HG02678 (cell line): Measurements from ENCODE around the gene UBE4B.
"Not testable (repeated sequence)": the region's sequence is repeated elsewhere in the genome, so short reads cannot be mapped to it uniquely, and the experiment has no call there.

Source experiments
- ATAC-seq: cut with Tn5 transposase; IDR thresholded peaks from one replicate; pipeline ENCODE4 v1.9.1; 2021; ENCODE audit warnings: mild to moderate bottlenecking, moderate library complexity; ENCODE audit not compliant: unreplicated experiment

Gene UBE4B

DNA sequence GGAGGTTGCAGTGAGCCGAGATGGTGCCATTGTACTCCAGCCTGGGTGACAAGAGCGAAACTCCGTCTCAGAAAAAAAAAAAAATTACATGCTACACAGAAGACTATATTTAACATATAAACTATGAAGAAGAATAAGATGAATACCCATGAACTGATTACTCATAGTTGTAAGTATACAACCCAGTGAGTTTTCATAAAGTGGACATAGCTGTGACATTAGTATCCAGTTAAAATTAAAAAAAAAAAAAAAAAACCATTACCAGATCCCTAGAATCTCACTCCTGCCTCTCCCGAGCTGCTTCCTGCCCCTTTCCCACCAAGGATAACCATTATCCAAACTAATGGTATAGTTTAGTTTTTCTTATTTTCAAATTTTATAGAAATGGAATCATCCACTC, 37.4 kb downstream of the UBE4B start:
- ATAC-seq = no peak

GRCh38 chr1:10071640-10072039, 38.9 kb downstream of the UBE4B start:
- ATAC-seq = no peak

DNA sequence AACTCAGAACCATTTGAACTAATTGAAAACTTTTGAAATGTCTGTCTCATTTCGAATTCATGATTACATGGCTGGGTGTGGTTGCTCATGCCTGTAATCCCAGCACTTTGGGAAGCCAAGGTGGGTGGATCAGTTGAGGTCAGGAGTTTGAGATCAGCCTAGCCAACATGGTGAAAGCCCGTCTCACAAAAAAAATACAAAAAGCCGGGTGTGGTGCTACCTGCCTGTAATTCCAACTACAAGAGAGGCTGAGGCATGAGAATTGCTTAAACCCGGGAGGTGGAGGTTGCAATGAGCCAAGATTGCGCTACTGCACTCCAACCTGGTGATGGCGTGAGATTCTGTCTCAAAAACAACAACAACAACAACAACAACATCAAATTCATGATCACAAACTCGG, 40.6 kb downstream of the UBE4B start:
- not testable (repeated sequence) for ATAC-seq

GRCh38 chr1:10074059-10074851, 41.5 kb downstream of the UBE4B start:
- ATAC-seq = no peak

- no peak for ATAC-seq
Observed at GRCh38 chr1:10074852-10075730, 42.3 kb downstream of the UBE4B start.

GRCh38 chr1:10075732-10076131, 43.0 kb downstream of the UBE4B start:
- no peak for ATAC-seq

GRCh38 chr1:10078494-10078893, 45.7 kb downstream of the UBE4B start:
- ATAC-seq = no peak

DNA sequence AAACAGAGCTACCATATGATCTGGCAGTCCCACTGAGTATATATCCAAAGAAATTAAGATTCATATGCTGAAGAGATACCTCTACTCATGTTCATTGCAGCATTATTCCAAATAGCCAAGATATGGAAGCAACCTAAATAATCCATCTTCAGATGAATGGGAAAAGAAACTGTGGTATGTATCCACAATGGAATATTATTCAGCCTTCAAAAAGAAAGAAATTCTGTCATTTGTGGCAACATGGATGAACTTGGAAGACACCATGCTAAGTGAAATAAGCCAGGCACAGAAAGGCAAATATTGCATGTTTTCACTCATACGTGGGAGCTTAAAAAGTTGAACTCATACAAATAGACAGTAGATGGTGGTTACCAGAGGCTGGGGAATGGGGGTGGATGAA, 47.8 kb downstream of the UBE4B start:
- ATAC-seq = no peak

DNA sequence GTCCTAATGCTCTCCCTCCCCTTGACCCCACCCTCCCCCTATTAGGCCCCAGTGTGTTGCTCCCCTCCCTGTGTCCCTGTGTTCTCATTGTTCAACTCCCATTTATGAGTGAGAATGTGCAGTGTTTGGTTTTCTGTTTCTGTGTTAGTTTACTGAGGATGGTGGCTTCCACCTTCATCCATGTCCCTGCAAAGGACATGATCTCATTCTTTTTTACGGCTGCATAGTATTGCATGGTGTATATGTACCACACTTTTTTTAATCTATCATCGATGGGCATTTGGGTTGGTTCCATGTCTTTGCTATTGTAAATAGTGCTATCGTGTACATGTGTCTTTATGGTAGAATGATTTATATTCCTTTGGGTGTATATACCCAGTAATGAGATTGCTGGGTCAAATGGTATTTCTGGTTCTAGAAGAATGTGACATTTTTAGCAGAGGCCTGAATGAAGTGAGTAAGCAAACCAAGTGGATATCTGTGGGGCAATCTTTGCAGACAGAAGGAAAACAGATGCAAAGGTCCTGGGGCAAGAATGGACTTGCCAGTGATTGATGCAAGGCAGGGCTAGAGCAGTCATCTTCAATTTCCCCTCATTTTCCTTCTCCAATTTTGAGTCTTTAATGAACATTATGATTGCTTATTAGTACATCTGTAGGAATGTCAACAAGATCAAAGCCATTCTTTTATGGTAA, 50.2 kb downstream of the UBE4B start:
- ATAC-seq = no peak

DNA sequence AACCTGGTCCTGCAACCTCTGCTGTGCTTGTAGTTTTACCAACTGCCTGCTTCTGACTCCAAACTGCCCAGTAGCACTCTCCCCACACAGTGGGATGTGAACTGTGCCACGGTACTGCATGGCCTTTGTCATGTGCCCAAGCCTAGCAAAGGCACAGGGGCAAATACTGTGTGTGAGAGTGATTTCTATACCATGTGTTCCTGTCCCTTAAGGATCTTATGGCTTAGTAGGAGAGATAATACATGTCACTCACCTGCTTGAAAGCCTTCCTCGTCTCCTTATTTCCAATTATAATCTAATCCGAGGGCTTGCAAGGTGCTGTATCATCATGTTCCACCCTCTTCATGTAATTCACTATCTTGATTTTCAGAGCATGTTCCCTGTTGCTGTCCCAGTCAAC, 51.3 kb downstream of the UBE4B start:
- ATAC-seq = no peak

GRCh38 chr1:10085076-10085475, 52.3 kb downstream of the UBE4B start:
- no peak for ATAC-seq

DNA sequence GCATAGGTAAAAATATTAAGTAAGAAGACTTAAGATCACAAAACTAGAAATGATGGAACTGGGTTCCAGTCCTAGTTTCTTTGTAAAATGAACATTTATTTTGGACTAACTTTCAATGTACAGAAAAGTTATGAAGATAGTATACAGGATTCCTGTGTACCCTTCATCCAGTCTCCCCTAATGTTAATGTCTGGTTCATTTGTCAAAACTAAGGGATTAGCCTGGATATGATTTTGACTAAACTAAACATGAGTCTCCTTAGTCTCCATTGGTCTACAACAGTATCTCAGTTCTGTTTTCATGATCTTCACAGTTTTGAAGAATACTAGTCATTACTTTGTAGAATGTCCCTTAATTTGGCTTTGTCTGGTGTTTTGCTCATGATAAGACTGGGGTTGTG, 54.5 kb downstream of the UBE4B start:
- no peak for ATAC-seq

DNA sequence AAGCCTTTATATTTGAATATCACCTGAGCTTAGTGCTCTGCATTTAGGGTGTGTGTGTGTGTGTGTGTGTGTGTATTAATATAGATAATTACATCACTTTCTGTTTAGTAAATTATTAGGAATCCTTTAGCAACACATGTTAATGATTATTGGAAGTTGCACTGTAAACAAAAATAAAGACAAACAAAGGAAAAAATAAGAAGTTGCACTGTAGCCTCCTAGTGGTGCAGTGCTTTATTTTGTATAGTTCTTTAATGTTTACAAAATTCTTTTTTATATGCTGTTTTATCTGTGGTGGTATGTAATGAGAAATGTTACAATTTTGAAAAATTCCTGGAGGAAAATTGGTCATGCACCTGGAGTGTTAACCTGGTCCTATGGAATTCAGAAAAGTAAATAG, 69.2 kb downstream of the UBE4B start:
- no peak for ATAC-seq

- ATAC-seq = no peak
Observed at GRCh38 chr1:10103193-10103592, 70.4 kb downstream of the UBE4B start.

DNA sequence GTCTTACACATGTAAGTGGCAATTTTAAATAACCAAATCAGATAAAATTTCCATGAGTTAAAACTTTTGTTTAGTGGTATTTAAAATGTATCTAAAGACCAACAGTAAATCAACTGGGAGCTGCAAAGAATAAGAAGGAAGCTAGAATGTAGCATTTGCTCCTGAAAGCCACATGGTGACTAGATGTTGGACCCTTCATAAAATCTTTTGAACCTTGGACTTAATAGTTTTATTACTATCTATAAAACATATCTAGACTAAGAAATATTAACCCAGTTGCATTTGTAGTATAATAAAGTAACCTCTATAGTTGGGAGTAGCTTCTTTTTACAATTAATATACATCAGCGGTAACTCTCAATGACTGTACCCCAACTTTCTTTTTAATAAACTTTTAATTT, 72.1 kb downstream of the UBE4B start:
- no peak for ATAC-seq

- no peak for ATAC-seq
Observed at GRCh38 chr1:10105484-10105883, 72.7 kb downstream of the UBE4B start.

DNA sequence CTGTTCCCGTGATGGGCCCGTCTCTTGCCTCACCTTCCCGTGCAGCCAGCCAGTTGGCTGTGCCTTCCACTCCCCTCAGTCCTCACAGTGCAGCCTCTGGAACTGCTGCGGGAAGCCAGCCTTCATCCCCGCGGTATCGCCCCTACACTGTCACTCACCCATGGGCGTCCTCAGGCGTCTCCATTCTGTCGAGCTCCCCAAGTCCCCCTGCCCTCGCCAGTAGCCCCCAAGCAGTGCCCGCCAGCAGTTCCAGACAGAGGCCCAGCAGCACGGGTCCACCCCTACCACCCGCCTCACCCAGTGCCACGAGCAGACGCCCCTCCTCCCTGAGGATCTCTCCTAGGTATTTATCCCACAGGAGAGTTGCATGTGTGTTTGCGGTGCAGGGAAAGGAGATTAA, 73.5 kb downstream of the UBE4B start:
- no peak for ATAC-seq

DNA sequence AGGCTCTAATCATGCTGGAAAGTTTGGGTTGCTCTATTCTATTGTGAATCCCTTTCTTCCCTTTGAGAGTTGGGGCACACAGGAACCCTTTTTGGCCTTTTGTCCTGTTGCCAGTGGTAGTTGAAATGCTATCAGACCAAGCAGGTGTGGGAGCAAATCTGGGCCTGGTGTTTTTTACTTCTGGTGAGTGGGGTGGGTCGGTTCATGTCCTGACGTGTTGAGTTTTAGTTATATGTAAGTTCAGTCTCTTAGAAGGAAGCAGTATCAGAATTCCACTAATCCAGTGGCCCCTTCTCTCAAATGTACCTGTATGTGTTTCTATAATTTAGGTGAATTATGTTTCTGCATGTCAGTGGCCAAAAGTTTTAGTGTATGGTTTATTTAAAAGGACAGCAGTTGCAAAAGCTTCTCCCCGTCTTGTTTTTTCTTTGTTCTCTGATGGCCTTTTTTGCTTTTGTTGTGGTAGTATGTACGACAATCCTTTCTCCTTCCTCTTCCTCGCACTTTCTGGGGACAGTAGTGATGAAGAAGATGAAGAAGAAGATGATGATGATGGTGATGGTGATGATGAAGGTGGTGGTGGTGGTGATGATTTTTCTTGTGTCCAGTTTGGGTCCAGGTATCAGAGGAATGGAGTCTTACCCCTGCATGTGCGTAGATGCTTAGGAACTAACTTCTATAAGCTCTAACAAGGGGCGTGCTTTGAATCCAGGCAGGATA, 74.2 kb downstream of the UBE4B start:
- no peak for ATAC-seq

- not testable (repeated sequence) for ATAC-seq
Observed at GRCh38 chr1:10107476-10107847, 74.7 kb downstream of the UBE4B start.

DNA sequence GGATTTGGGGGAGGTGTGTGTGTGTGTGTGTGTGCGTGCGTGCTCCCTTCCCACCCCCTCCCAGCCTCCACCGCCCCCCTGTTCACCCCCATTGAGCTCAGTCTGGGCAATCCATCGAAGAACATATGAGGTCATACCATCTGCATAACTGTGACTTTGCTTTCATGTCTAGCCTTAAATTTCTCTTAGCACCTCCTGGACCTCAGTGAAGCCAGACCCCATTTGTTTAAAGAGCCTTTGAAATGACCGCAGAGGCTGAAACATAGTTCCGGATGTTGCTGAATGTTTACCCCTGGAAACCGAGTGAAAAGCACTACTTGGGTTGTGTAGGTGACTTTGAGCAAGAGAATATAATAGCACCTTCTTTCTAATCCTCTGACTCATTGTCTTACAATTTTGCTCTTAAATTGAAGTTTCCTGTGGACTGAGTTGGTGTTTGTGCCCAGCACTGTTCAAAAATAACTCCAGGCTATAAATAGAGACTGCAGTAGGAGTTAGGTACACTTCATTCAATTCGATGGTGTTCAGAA, 75.4 kb downstream of the UBE4B start:
- no peak for ATAC-seq
